H1 (cell line): ENCODE data around the gene ARHGEF16. TPM values are rescaled to one million over a fixed set of nuclear protein-coding genes. Genes with fewer than 3 reads are reported as not detected.

Source experiments
- CTCF ChIA-PET: fragments of 300-600 bp; sonication (Branson Sonifier 250); formaldehyde crosslinking; loops from one replicate; lab custom pipeline; 2021; ENCODE audit not compliant: partially characterized antibody; lab: Charles Lee
- POLR2A ChIA-PET: fragments of 300-600 bp; sonication (Branson Sonifier 250); formaldehyde crosslinking; loops from one replicate; lab custom pipeline; 2021; ENCODE audit warnings: inconsistent platforms; ENCODE audit not compliant: partially characterized antibody; lab: Charles Lee
- DNase-seq, 2 experiments: peaks; one replicate each; pipeline versions ENCODE4 v3.0.0 to v3.0.0-alpha.2; 2010 to 2022; ENCODE audit warnings: low spot score in 2 of 2, low read depth in 1 of 2, mixed read lengths in 1 of 2
- FAIRE-seq: peaks from 2 replicates; lab custom pipeline; 2011; peaks lifted over from hg19 to GRCh38; lab: Jason Lieb, UNC
- H2AFZ ChIP-seq: 2 replicates; pipeline ENCODE4 v1.8.1; 2012; ENCODE audit warnings: low read length, inconsistent platforms
- H2AK5ac ChIP-seq: 2 replicates; pipeline ENCODE4 v1.6.1; 2013; ENCODE audit warnings: low read depth, low read length
- H2BK120ac ChIP-seq: replicated peaks from 2 replicates; pipeline ENCODE3; 2013; ENCODE audit warnings: low read depth, low read length, inconsistent platforms
- H2BK12ac ChIP-seq: 2 replicates; pipeline ENCODE4 v1.6.1; 2013; ENCODE audit warnings: low read depth, low read length
- H2BK15ac ChIP-seq: 2 replicates; pipeline ENCODE4 v1.6.1; 2013; ENCODE audit warnings: low read length
- H2BK20ac ChIP-seq: 2 replicates; pipeline ENCODE4 v1.6.1; 2013; ENCODE audit warnings: low read length
- H2BK5ac ChIP-seq: 2 replicates; pipeline ENCODE4 v1.6.1; 2013; ENCODE audit warnings: low read depth, low read length
- H3K14ac ChIP-seq: 2 replicates; pipeline ENCODE4 v1.6.1; 2013; ENCODE audit warnings: inconsistent platforms; ENCODE audit not compliant: insufficient read length
- H3K18ac ChIP-seq: 2 replicates; pipeline ENCODE4 v1.6.1; 2013; ENCODE audit warnings: low read length; ENCODE audit errors: extremely low read depth
- H3K23ac ChIP-seq: 2 replicates; pipeline ENCODE4 v1.6.1; 2013; ENCODE audit warnings: inconsistent platforms; ENCODE audit not compliant: insufficient read length
- H3K23me2 ChIP-seq: 2 replicates; pipeline ENCODE4 v1.6.1; 2013; ENCODE audit warnings: low read depth, low read length
- H3K27ac ChIP-seq: 2 replicates; pipeline ENCODE4 v1.6.1; 2011; ENCODE audit warnings: low read depth, low read length, inconsistent platforms
- H3K27me3 ChIP-seq, 4 experiments: replicated peaks in 1 of 4; 1 replicate in 1 of 4; 2 replicates in 3 of 4; pipeline versions ENCODE4 v1.6.1 to v1.8.1; 2011 to 2013; ENCODE audit warnings: low read length in 3 of 4, mild to moderate bottlenecking in 3 of 4, inconsistent platforms in 2 of 4, mixed read lengths in 2 of 4, moderate library complexity in 1 of 4; ENCODE audit not compliant: control insufficient read depth in 3 of 4, insufficient read depth in 3 of 4; ENCODE audit errors: extremely low read depth in 1 of 4
- H3K36me3 ChIP-seq, 4 experiments: 2 replicates each; pipeline versions ENCODE4 v1.6.1 to v1.8.1; 2011 to 2013; ENCODE audit warnings: mild to moderate bottlenecking in 4 of 4, low read length in 3 of 4, moderate library complexity in 2 of 4, control low read depth in 1 of 4, inconsistent platforms in 1 of 4; ENCODE audit not compliant: insufficient read depth in 4 of 4, control insufficient read depth in 2 of 4
- H3K4ac ChIP-seq: replicated peaks from 2 replicates; pipeline ENCODE3; 2013; ENCODE audit warnings: low read length, low read depth, mixed read lengths, inconsistent platforms; ENCODE audit not compliant: insufficient read length
- H3K4me1 ChIP-seq, 4 experiments: replicated peaks in 1 of 4; 1 replicate in 1 of 4; 2 replicates in 3 of 4; pipeline versions ENCODE4 v1.6.1 to v1.8.1; 2011 to 2013; ENCODE audit warnings: low read length in 3 of 4, inconsistent platforms in 2 of 4, mixed read lengths in 1 of 4; ENCODE audit not compliant: insufficient read depth in 4 of 4, control insufficient read depth in 3 of 4
- H3K4me2 ChIP-seq, 2 experiments: 2 replicates each; pipeline versions ENCODE4 v1.6.1 to v1.8.1; 2011 to 2013; ENCODE audit warnings: low read depth in 2 of 2, low read length in 2 of 2, control low read depth in 1 of 2, inconsistent platforms in 1 of 2, mild to moderate bottlenecking in 1 of 2; ENCODE audit not compliant: insufficient read depth in 1 of 2
- H3K4me3 ChIP-seq, 4 experiments: fragments of 200-600, 300-600 bp in 1 of 4; sonication (generic), shearing (Covaris generic), sonication (Bioruptor Twin) in 1 of 4; 2 replicates each; pipeline versions ENCODE4 v1.5.1 to v1.8.1; 2011 to 2016; ENCODE audit warnings: low read length in 4 of 4, low read depth in 3 of 4, control low read depth in 2 of 4, inconsistent platforms in 2 of 4, mild to moderate bottlenecking in 2 of 4, mixed read lengths in 1 of 4, moderate library complexity in 1 of 4; ENCODE audit not compliant: insufficient read depth in 2 of 4; ENCODE audit errors: extremely low read depth in 1 of 4
- H3K56ac ChIP-seq: replicated peaks from 2 replicates; pipeline ENCODE3; 2013; ENCODE audit warnings: low read depth, mild to moderate bottlenecking, mixed read lengths, low read length, inconsistent platforms; ENCODE audit not compliant: insufficient read length
- H3K79me1 ChIP-seq: 2 replicates; pipeline ENCODE4 v1.6.1; 2013; ENCODE audit warnings: low read depth, low read length, control low read depth
- H3K79me2 ChIP-seq, 2 experiments: 2 replicates each; pipeline versions ENCODE4 v1.6.1 to v1.8.1; 2012 to 2013; ENCODE audit warnings: low read length in 2 of 2, mild to moderate bottlenecking in 2 of 2, inconsistent platforms in 1 of 2; ENCODE audit not compliant: insufficient read depth in 2 of 2, control insufficient read depth in 1 of 2
- H3K9ac ChIP-seq, 4 experiments: replicated peaks in 1 of 4; 1 replicate in 1 of 4; 2 replicates in 3 of 4; pipeline versions ENCODE4 v1.6.1 to v1.8.1; 2011 to 2013; ENCODE audit warnings: low read depth in 3 of 4, low read length in 3 of 4, control low read depth in 2 of 4, mild to moderate bottlenecking in 2 of 4, moderate library complexity in 2 of 4, inconsistent platforms in 1 of 4; ENCODE audit errors: extremely low read depth in 1 of 4
- H3K9me3 ChIP-seq, 2 experiments: 2 replicates each; pipeline versions ENCODE4 v1.6.1 to v1.8.1; 2012 to 2013; ENCODE audit warnings: mild to moderate bottlenecking in 2 of 2, moderate library complexity in 2 of 2, control low read depth in 1 of 2, inconsistent platforms in 1 of 2, low read depth in 1 of 2, low read length in 1 of 2, mixed read lengths in 1 of 2; ENCODE audit not compliant: insufficient read depth in 2 of 2
- H4K20me1 ChIP-seq, 2 experiments: replicated peaks in 1 of 2; 2 replicates each; pipeline versions ENCODE3 to v1.8.1; 2011 to 2013; ENCODE audit warnings: inconsistent platforms in 2 of 2, low read length in 2 of 2, mild to moderate bottlenecking in 1 of 2; ENCODE audit not compliant: insufficient read depth in 2 of 2, control insufficient read depth in 1 of 2
- H4K5ac ChIP-seq: 2 replicates; pipeline ENCODE4 v1.6.1; 2013; ENCODE audit warnings: low read length, low read depth, mixed read lengths, inconsistent platforms; ENCODE audit not compliant: insufficient read length
- H4K8ac ChIP-seq: 2 replicates; pipeline ENCODE4 v1.8.0; 2013; ENCODE audit warnings: mild to moderate bottlenecking, moderate library complexity, low read length, inconsistent platforms; ENCODE audit not compliant: insufficient read depth; ENCODE audit errors: extremely low read depth
- H4K91ac ChIP-seq: replicated peaks from 2 replicates; pipeline ENCODE3; 2013; ENCODE audit warnings: low read length, mixed read lengths, inconsistent platforms; ENCODE audit not compliant: insufficient read length
- ATF3 ChIP-seq: IDR thresholded peaks from 2 replicates; pipeline ENCODE4 v1.6.1; 2011; ENCODE audit warnings: low read depth, mild to moderate bottlenecking, low read length; ENCODE audit not compliant: insufficient read depth
- CBX5 ChIP-seq: fragments of 300-800, 300-1000 bp; sonication (generic); IDR thresholded peaks from 2 replicates; pipeline ENCODE4 v1.7.1; 2016; ENCODE audit warnings: antibody characterized with exemption, low read length, low read depth
- CHD2 ChIP-seq: IDR thresholded peaks from 2 replicates; pipeline ENCODE4 v1.6.1; 2012; ENCODE audit warnings: low read length, improper control_type of control experiment
- CTCF ChIP-seq, 3 experiments: IDR thresholded peaks; 1 replicate in 2 of 3; 2 replicates in 1 of 3; pipeline versions ENCODE4 v1.5.1 to v1.6.1; 2011; ENCODE audit warnings: low read length in 3 of 3, mild to moderate bottlenecking in 3 of 3, inconsistent platforms in 2 of 3, low read depth in 1 of 3, moderate library complexity in 1 of 3; ENCODE audit not compliant: insufficient read depth in 1 of 3; ENCODE audit errors: control extremely low read depth in 1 of 3
- EP300 ChIP-seq, 2 experiments: IDR thresholded peaks; 1 replicate in 1 of 2; 2 replicates in 1 of 2; pipeline ENCODE4 v1.6.1; 2011 to 2012; ENCODE audit warnings: low read depth in 2 of 2, low read length in 2 of 2, mild to moderate bottlenecking in 2 of 2, borderline replicate concordance in 1 of 2, inconsistent platforms in 1 of 2, moderate library complexity in 1 of 2
- RAD21 ChIP-seq, 2 experiments: IDR thresholded peaks in 1 of 2; conservative IDR thresholded peaks in 1 of 2; 2 replicates each; pipeline ENCODE4 v1.6.1; 2011; ENCODE audit warnings: low read depth in 2 of 2, low read length in 2 of 2, improper control_type of control experiment in 1 of 2, inconsistent platforms in 1 of 2, mild to moderate bottlenecking in 1 of 2, moderate library complexity in 1 of 2
- SAP30 ChIP-seq: fragments of 300-600 bp; sonication (generic); IDR thresholded peaks from 2 replicates; pipeline ENCODE4 v1.7.1; 2012; ENCODE audit warnings: low read length, moderate library complexity, mild to moderate bottlenecking, inconsistent platforms; ENCODE audit not compliant: insufficient read depth, insufficient replicate concordance
- SP4 ChIP-seq: IDR thresholded peaks from 2 replicates; pipeline ENCODE4 v1.6.1; 2012; ENCODE audit warnings: low read length, inconsistent platforms
- WGBS, 2 experiments: shearing (Covaris generic) in 1 of 2; methylation state at CpG; one replicate each; pipeline versions ENCODE4 v1.1.6 to v1.1.7; 2013 to 2015; ENCODE audit warnings: low lambda C conversion rate in 2 of 2, mixed read lengths in 2 of 2, inconsistent platforms in 1 of 2, low coverage in 1 of 2, missing lambda C conversion rate in 1 of 2; ENCODE audit not compliant: insufficient replicate concordance in 2 of 2, insufficient coverage in 1 of 2, insufficient read length in 1 of 2; ENCODE audit errors: extremely low coverage in 1 of 2, missing lambda C conversion rate in 1 of 2; 5-methylcytosine and 5-hydroxymethylcytosine counted together
- polyA plus RNA-seq, 7 experiments: library from polyadenylated mRNA; depleted of rRNA in 3 of 7; stranded (reverse) in 5 of 7; unstranded in 2 of 7; fragments of >200 nt in 5 of 7; fragments of 200-250 nt in 2 of 7; gene quantifications; 1 replicate in 5 of 7; 2 replicates in 1 of 7; 4 replicates in 1 of 7; pipeline versions ENCODE4 v1.2.1 to v1.2.3, GENCODE V29; 2011 to 2013; ENCODE audit warnings: missing spikeins in 2 of 7, mixed read lengths in 2 of 7
- total RNA-seq: library from RNA; stranded (reverse); fragmentation: NEBNext Ultra II Directional; extraction: Animal tissue kit (Norgen Biotek cat#: 25700); gene quantifications from 2 replicates; pipeline ENCODE4 v1.2.1, GENCODE V29; 2021

The ARHGEF16 gene
- total and polyA plus RNA-seq, 2 of the 8 experiments (the other 6 are each of a cell fraction or from before 2014, with no cell fraction given) = 18.3 to 20.7 TPM

- Histone ChIP-seq H2BK12ac (no peak overlapping the region), H3K79me1 (no peaks in the 10 kb centered on the region), H2BK120ac (no peak overlapping the region), H3K9me3 (peaks cover 0 to 7% of the 10 kb centered on the region in 2 experiments; a peak in 1 of 4 replicates), H2AK5ac (no peak overlapping the region), H4K5ac (no peak overlapping the region), H3K56ac (no peak overlapping the region), H4K8ac (no peak overlapping the region), H3K4ac (no peak overlapping the region), H3K23me2 (no peaks in the 10 kb centered on the region), H3K27me3 (no peaks in the 10 kb centered on the region), H3K14ac (no peak overlapping the region), H2BK5ac (no peak overlapping the region), H3K18ac (no peak overlapping the region), H3K79me2 (no peaks in the 10 kb centered on the region), H2BK20ac (no peak overlapping the region), H3K23ac (no peak overlapping the region), H4K20me1 (peaks cover 0 to 8% of the 10 kb centered on the region in 2 experiments), H4K91ac (no peak overlapping the region), H3K4me2 (no peak overlapping the region), H3K9ac (no peak overlapping the region), H3K4me3 (no peak overlapping the region), H2AFZ (no peak overlapping the region), H3K36me3 (no peaks in the 10 kb centered on the region), H2BK15ac (no peak overlapping the region), H3K27ac (no peak overlapping the region), H3K4me1 (no peaks in the 10 kb centered on the region; a peak in 2 of 7 replicates)
- FAIRE-seq = no peak
- DNase-seq = peak in 1 of 2 experiments; percentile 87
- TF ChIP-seq CTCF (IDR thresholded peaks at IDR 0.05; ENCODE audit: control extremely low read depth in 1 of 3, insufficient read depth in 1 of 3, low read depth in 1 of 3, low read length in 3 of 3) (peak in 2 of 3 experiments; percentile 48 to 73; a peak in 2 of 4 replicates), ATF3 (no peak), EP300 (IDR thresholded peaks at IDR 0.05; ENCODE audit: borderline replicate concordance in 1 of 2, low read depth in 2 of 2, low read length in 2 of 2) (no peak), RAD21 (IDR thresholded peaks at IDR 0.05 in 1 of 2, conservative IDR thresholded peaks at IDR 0.05 in 1 of 2; ENCODE audit: low read depth in 2 of 2, low read length in 2 of 2) (peak; percentile 39 to 50; a peak in 3 of 4 replicates), CHD2 (no peak), SP4 (no peak), CBX5 (no peak), SAP30 (no peak)
- ChIA-PET POLR2A (interaction anchor here (1.6 kb wide), 1 partner anchor 13 kb away, joined by 3 read pairs; no protein-coding TSS in a partner anchor), CTCF (interaction anchor here (0.7 to 4.6 kb wide), 39 partner anchors 8 to 240 kb away, joined by 3 to 43 read pairs (median 4); partner anchors contain the start of gene TP73)
- WGBS, 2 experiments = 85% methylated on average over 11 of the region's 12 CpGs; no CpG with 5 or more reads in 1 of the 2 experiments
Observed at GRCh38 chr1:3518256-3518655, 63.8 kb downstream of the ARHGEF16 start.
